ENCODE measurements around the gene MTMR10.

The MTMR10 gene

GRCh38 chr15:30958219-30958618, 33.2 kb downstream of the MTMR10 start:
- Histone ChIP-seq H3K36me3 (ENCODE audit: insufficient read depth, low read length) (peaks cover 65% of the 10 kb centered on the region), H2AFZ (ENCODE audit: low read length) (no peak overlapping the region), H3K4me2 (ENCODE audit: low read length) (no peak overlapping the region), H3K9me3 (ENCODE audit: low read length) (no peaks in the 10 kb centered on the region), H3K79me2 (ENCODE audit: insufficient read depth, low read length) (no peaks in the 10 kb centered on the region), H4K20me1 (ENCODE audit: insufficient read depth, low read length) (no peaks in the 10 kb centered on the region), H3K9me2 (ENCODE audit: low read depth, low read length) (no peaks in the 10 kb centered on the region), H3K4me1 (ENCODE audit: insufficient read depth, low read length, severe bottlenecking) (peaks cover 7% of the 10 kb centered on the region), H3K27ac (ENCODE audit: low read depth, low read length, poor library complexity, severe bottlenecking) (no peak overlapping the region), H3K4me3 (ENCODE audit: low read depth, low read length, poor library complexity, severe bottlenecking) (no peak overlapping the region), H3K9ac (ENCODE audit: low read length) (no peak overlapping the region), H3K27me3 (ENCODE audit: insufficient read depth, low read length) (no peaks in the 10 kb centered on the region), H3F3A (ENCODE audit: insufficient read depth, low read length) (no peaks in the 10 kb centered on the region)
- no peak for TF ChIP-seq CTCF (IDR thresholded peaks at IDR 0.05; ENCODE audit: low read length)
- no peak for TF ChIP-seq EZH2 (IDR thresholded peaks at IDR 0.05; ENCODE audit: borderline replicate concordance, low read length)

- Histone ChIP-seq H3K9me2 (ENCODE audit: low read depth, low read length) (no peaks in the 10 kb centered on the region), H3K9ac (ENCODE audit: low read length) (no peak overlapping the region), H3K4me3 (ENCODE audit: low read depth, low read length, poor library complexity, severe bottlenecking) (no peak overlapping the region), H3K4me1 (ENCODE audit: insufficient read depth, low read length, severe bottlenecking) (no peaks in the 10 kb centered on the region), H3K27ac (ENCODE audit: low read depth, low read length, poor library complexity, severe bottlenecking) (no peak overlapping the region), H3K4me2 (ENCODE audit: low read length) (no peak overlapping the region), H2AFZ (ENCODE audit: low read length) (no peak overlapping the region), H3F3A (ENCODE audit: insufficient read depth, low read length) (no peaks in the 10 kb centered on the region), H4K20me1 (ENCODE audit: insufficient read depth, low read length) (no peaks in the 10 kb centered on the region), H3K9me3 (ENCODE audit: low read length) (no peaks in the 10 kb centered on the region), H3K27me3 (ENCODE audit: insufficient read depth, low read length) (no peaks in the 10 kb centered on the region), H3K79me2 (ENCODE audit: insufficient read depth, low read length) (no peaks in the 10 kb centered on the region), H3K36me3 (ENCODE audit: insufficient read depth, low read length) (peaks cover 83% of the 10 kb centered on the region)
- TF ChIP-seq EZH2 (IDR thresholded peaks at IDR 0.05; ENCODE audit: borderline replicate concordance, low read length) (no peak), CTCF (IDR thresholded peaks at IDR 0.05; ENCODE audit: low read length) (no peak)
Observed at GRCh38 chr15:30956216-30957124, 35.0 kb downstream of the MTMR10 start.

DNA sequence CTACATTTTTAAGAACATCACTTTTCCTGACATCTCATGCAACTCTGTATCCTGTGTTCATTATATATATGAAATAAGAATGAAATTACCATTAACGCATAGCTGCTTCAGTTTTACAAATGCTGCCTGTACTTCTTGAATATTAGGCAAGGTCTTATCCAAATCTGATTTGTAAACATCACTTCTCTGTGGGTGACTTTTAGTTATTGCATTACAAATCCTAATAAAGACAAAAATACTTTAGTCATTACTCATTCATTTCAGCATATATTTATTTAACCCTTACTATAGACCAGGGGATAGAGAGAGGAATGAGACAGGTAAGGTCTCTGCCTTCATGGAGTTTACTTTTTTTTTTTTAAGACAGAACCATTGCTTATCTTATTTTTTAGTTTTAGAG, 36.8 kb downstream of the MTMR10 start:
- Histone ChIP-seq H3K36me3 (ENCODE audit: insufficient read depth, low read length) (peaks cover 94% of the 10 kb centered on the region), H3K27ac (ENCODE audit: low read depth, low read length, poor library complexity, severe bottlenecking) (no peak overlapping the region), H3K4me1 (ENCODE audit: insufficient read depth, low read length, severe bottlenecking) (no peaks in the 10 kb centered on the region), H3K79me2 (ENCODE audit: insufficient read depth, low read length) (no peaks in the 10 kb centered on the region), H2AFZ (ENCODE audit: low read length) (no peak overlapping the region), H3K9me3 (ENCODE audit: low read length) (no peaks in the 10 kb centered on the region), H3K27me3 (ENCODE audit: insufficient read depth, low read length) (no peaks in the 10 kb centered on the region), H3K9me2 (ENCODE audit: low read depth, low read length) (no peaks in the 10 kb centered on the region), H3K9ac (ENCODE audit: low read length) (no peak overlapping the region), H3F3A (ENCODE audit: insufficient read depth, low read length) (no peaks in the 10 kb centered on the region), H3K4me2 (ENCODE audit: low read length) (no peak overlapping the region), H3K4me3 (ENCODE audit: low read depth, low read length, poor library complexity, severe bottlenecking) (no peak overlapping the region), H4K20me1 (ENCODE audit: insufficient read depth, low read length) (no peaks in the 10 kb centered on the region)
- TF ChIP-seq EZH2 (IDR thresholded peaks at IDR 0.05; ENCODE audit: borderline replicate concordance, low read length), result no peak
- TF ChIP-seq CTCF (IDR thresholded peaks at IDR 0.05; ENCODE audit: low read length), result no peak

All from OCI-LY1 (cell line).